ENCODE results near the gene RALGAPA2.

RALGAPA2 gene

GRCh38 chr20:20497242-20497978, 215.0 kb downstream of the RALGAPA2 start:
- DNase-seq (ENCODE audit: low spot score) = no peak

GRCh38 chr20:20495729-20496503, 216.5 kb downstream of the RALGAPA2 start:
- no peak for DNase-seq (ENCODE audit: low spot score)

- DNase-seq (ENCODE audit: low spot score) = no peak
Observed at GRCh38 chr20:20493701-20494100, 218.7 kb downstream of the RALGAPA2 start.

- DNase-seq (ENCODE audit: low spot score) = no peak
Observed at GRCh38 chr20:20492521-20493332, 219.7 kb downstream of the RALGAPA2 start.

GRCh38 chr20:20491784-20492264, 220.6 kb downstream of the RALGAPA2 start:
- DNase-seq (ENCODE audit: low spot score) = no peak

GRCh38 chr20:20491110-20491783, 221.2 kb downstream of the RALGAPA2 start:
- no peak for DNase-seq (ENCODE audit: low spot score)

- no peak for DNase-seq (ENCODE audit: low spot score)
Observed at GRCh38 chr20:20490673-20491072, 221.8 kb downstream of the RALGAPA2 start.

GRCh38 chr20:20489648-20490341, 222.6 kb downstream of the RALGAPA2 start:
- no peak for DNase-seq (ENCODE audit: low spot score)

- no peak for DNase-seq (ENCODE audit: low spot score)
Observed at GRCh38 chr20:20489054-20489453, 223.4 kb downstream of the RALGAPA2 start.

- no peak for DNase-seq (ENCODE audit: low spot score)
Observed at GRCh38 chr20:20488388-20488787, 224.1 kb downstream of the RALGAPA2 start.

GRCh38 chr20:20487811-20488210, 224.6 kb downstream of the RALGAPA2 start:
- DNase-seq (ENCODE audit: low spot score) = no peak

- no peak for DNase-seq (ENCODE audit: low spot score)
Observed at GRCh38 chr20:20483328-20483727, 229.1 kb downstream of the RALGAPA2 start.

- no peak for DNase-seq (ENCODE audit: low spot score)
Observed at GRCh38 chr20:20482453-20482852, 230.0 kb downstream of the RALGAPA2 start.

GRCh38 chr20:20480689-20481088, 231.8 kb downstream of the RALGAPA2 start:
- no peak for DNase-seq (ENCODE audit: low spot score)

- no peak for DNase-seq (ENCODE audit: low spot score)
Observed at GRCh38 chr20:20480126-20480525, 232.3 kb downstream of the RALGAPA2 start.

- DNase-seq (ENCODE audit: low spot score) = no peak
Observed at GRCh38 chr20:20477444-20478041, 234.9 kb downstream of the RALGAPA2 start.

- DNase-seq (ENCODE audit: low spot score) = no peak
Observed at GRCh38 chr20:20476504-20476903, 235.9 kb downstream of the RALGAPA2 start.

GRCh38 chr20:20473657-20474056, 238.8 kb downstream of the RALGAPA2 start:
- DNase-seq (ENCODE audit: low spot score) = no peak

GRCh38 chr20:20472684-20473274, 239.7 kb downstream of the RALGAPA2 start:
- no peak for DNase-seq (ENCODE audit: low spot score)

- DNase-seq (ENCODE audit: low spot score) = no peak
Observed at GRCh38 chr20:20466341-20466879, 246.0 kb downstream of the RALGAPA2 start.
